Stomach (tissue), 4 donors: Measurements from ENCODE around the gene FCHSD2.

ENCODE experiments used
- EP300 ChIP-seq: sonication (generic); formaldehyde crosslinking; IDR thresholded peaks from one replicate; pipeline ENCODE4 v1.6.1; 2017; ENCODE audit warnings: antibody characterized with exemption
- POLR2AphosphoS5 ChIP-seq, 3 donors: sonication (generic); formaldehyde crosslinking; IDR thresholded peaks; one replicate each; pipeline ENCODE4 v1.6.1; 2016; ENCODE audit warnings: antibody characterized with exemption in 3 of 3

GRCh38 chr11:72818971-72819370, 323.1 kb downstream of the FCHSD2 start:
- TF ChIP-seq POLR2AphosphoS5 (IDR thresholded peaks at IDR 0.05) (no peak), EP300 (no peak)
